H9 (cell line): ENCODE results near the gene CRP. TPM values are rescaled to one million over a fixed set of nuclear protein-coding genes. Genes with fewer than 3 reads are reported as not detected.

Experiments
- DNase-seq: peaks from one replicate; pipeline ENCODE4 v3.0.0-alpha.2; 2017
- H2AFZ ChIP-seq: one replicate; pipeline ENCODE4 v1.6.1; 2013; ENCODE audit warnings: mild to moderate bottlenecking, low read length, control low read depth, moderate library complexity
- H2AK5ac ChIP-seq: 2 replicates; pipeline ENCODE4 v1.6.1; 2013; ENCODE audit warnings: low read length, control low read depth, mixed read lengths; ENCODE audit not compliant: insufficient read length
- H2BK120ac ChIP-seq: one replicate; pipeline ENCODE4 v1.6.1; 2013; ENCODE audit warnings: low read depth, mild to moderate bottlenecking, low read length, control low read depth, inconsistent platforms; ENCODE audit not compliant: poor library complexity, severe bottlenecking
- H2BK12ac ChIP-seq: 2 replicates; pipeline ENCODE4 v1.6.1; 2013; ENCODE audit warnings: low read length, control low read depth, mixed read lengths, low read depth; ENCODE audit not compliant: insufficient read length
- H2BK15ac ChIP-seq: 2 replicates; pipeline ENCODE4 v1.6.1; 2013; ENCODE audit warnings: low read depth, low read length, control low read depth
- H2BK20ac ChIP-seq: one replicate; pipeline ENCODE4 v1.6.1; 2013; ENCODE audit warnings: low read depth, mild to moderate bottlenecking, low read length, control low read depth, inconsistent platforms; ENCODE audit not compliant: poor library complexity, severe bottlenecking
- H2BK5ac ChIP-seq: 2 replicates; pipeline ENCODE4 v1.6.1; 2013; ENCODE audit warnings: low read length, control low read depth, mixed read lengths; ENCODE audit not compliant: insufficient read length
- H3K14ac ChIP-seq: 2 replicates; pipeline ENCODE4 v1.6.1; 2013; ENCODE audit warnings: low read length, control low read depth; ENCODE audit not compliant: insufficient read depth
- H3K18ac ChIP-seq: 2 replicates; pipeline ENCODE4 v1.6.1; 2013; ENCODE audit warnings: low read depth, mild to moderate bottlenecking, mixed read lengths, low read length, control low read depth; ENCODE audit not compliant: insufficient read length
- H3K23ac ChIP-seq: 2 replicates; pipeline ENCODE4 v1.6.1; 2013; ENCODE audit warnings: low read length, control low read depth, mixed read lengths, low read depth; ENCODE audit not compliant: insufficient read length
- H3K23me2 ChIP-seq: 2 replicates; pipeline ENCODE4 v1.6.1; 2013; ENCODE audit warnings: low read depth, mild to moderate bottlenecking, mixed read lengths, low read length, control low read depth; ENCODE audit not compliant: insufficient read length, poor library complexity, severe bottlenecking
- H3K27ac ChIP-seq: 2 replicates; pipeline ENCODE4 v1.5.1; 2013; ENCODE audit warnings: low read length, control low read depth, mixed read lengths, low read depth; ENCODE audit not compliant: insufficient read length
- H3K27me3 ChIP-seq: 2 replicates; pipeline ENCODE4 v1.6.1; 2013; ENCODE audit warnings: low read length, control low read depth, inconsistent platforms; ENCODE audit not compliant: insufficient read depth
- H3K4ac ChIP-seq: 2 replicates; pipeline ENCODE4 v1.6.1; 2013; ENCODE audit warnings: low read depth, mild to moderate bottlenecking, control low read depth, inconsistent platforms, low read length, moderate library complexity
- H3K4me1 ChIP-seq: 2 replicates; pipeline ENCODE4 v1.6.1; 2013; ENCODE audit warnings: low read length, control low read depth, inconsistent platforms; ENCODE audit not compliant: insufficient read depth
- H3K4me2 ChIP-seq: 2 replicates; pipeline ENCODE4 v1.6.1; 2013; ENCODE audit warnings: low read length, control low read depth, mixed read lengths; ENCODE audit not compliant: insufficient read length, insufficient read depth
- H3K56ac ChIP-seq: 2 replicates; pipeline ENCODE4 v1.6.1; 2013; ENCODE audit warnings: low read depth, mild to moderate bottlenecking, mixed read lengths, low read length, control low read depth; ENCODE audit not compliant: insufficient read length
- H3K79me1 ChIP-seq: 2 replicates; pipeline ENCODE4 v1.6.1; 2013; ENCODE audit warnings: low read depth, mild to moderate bottlenecking, moderate library complexity, low read length, control low read depth, inconsistent platforms; ENCODE audit not compliant: insufficient read depth, poor library complexity, severe bottlenecking
- H3K79me2 ChIP-seq: 2 replicates; pipeline ENCODE4 v1.6.1; 2013; ENCODE audit warnings: low read length, control low read depth, inconsistent platforms; ENCODE audit not compliant: insufficient read depth
- H3K9ac ChIP-seq: 2 replicates; pipeline ENCODE4 v1.6.1; 2013; ENCODE audit warnings: low read length, control low read depth, mixed read lengths; ENCODE audit not compliant: insufficient read length; ENCODE audit errors: extremely low read depth
- H3K9me3 ChIP-seq: one replicate; pipeline ENCODE4 v1.6.1; 2013; ENCODE audit warnings: low read depth, low read length, inconsistent platforms; ENCODE audit not compliant: control insufficient read depth
- H3T11ph ChIP-seq: one replicate; pipeline ENCODE4 v1.6.1; 2013; ENCODE audit warnings: mild to moderate bottlenecking, low read length, control low read depth, inconsistent platforms
- H4K20me1 ChIP-seq: one replicate; pipeline ENCODE4 v1.6.1; 2013; ENCODE audit not compliant: control insufficient read depth, insufficient read length, insufficient read depth
- H4K5ac ChIP-seq: 2 replicates; pipeline ENCODE4 v1.6.1; 2013; ENCODE audit warnings: low read depth, mild to moderate bottlenecking, mixed read lengths, low read length, control low read depth; ENCODE audit not compliant: insufficient read length
- H4K8ac ChIP-seq: replicated peaks from 2 replicates; pipeline ENCODE4 v1.6.1; 2013; ENCODE audit warnings: low read length, control low read depth, mixed read lengths, low read depth; ENCODE audit not compliant: insufficient read length
- H4K91ac ChIP-seq: 2 replicates; pipeline ENCODE4 v1.6.1; 2013; ENCODE audit warnings: low read depth, mild to moderate bottlenecking, moderate library complexity, mixed read lengths, low read length, control low read depth; ENCODE audit not compliant: insufficient read length
- H3K27ac Mint-ChIP-seq, 3 experiments: 2 replicates in 2 of 3; 3 replicates in 1 of 3; pipeline ENCODE4 v1.8.0; 2020 to 2021; ENCODE audit warnings: mixed read lengths in 3 of 3, mild to moderate bottlenecking in 1 of 3, moderate library complexity in 1 of 3
- H3K27me3 Mint-ChIP-seq: 2 replicates; pipeline ENCODE4 v1.8.0; 2021; ENCODE audit warnings: low read depth, mild to moderate bottlenecking, moderate library complexity, mixed read lengths
- H3K36me3 Mint-ChIP-seq, 3 experiments: 2 replicates in 2 of 3; 3 replicates in 1 of 3; pipeline ENCODE4 v1.8.0; 2020 to 2021; ENCODE audit warnings: low read depth in 3 of 3, mixed read lengths in 3 of 3; ENCODE audit not compliant: insufficient read depth in 1 of 3
- H3K4me1 Mint-ChIP-seq, 2 experiments: 2 replicates each; pipeline ENCODE4 v1.8.0; 2020; ENCODE audit warnings: mixed read lengths in 2 of 2
- H3K4me3 Mint-ChIP-seq, 2 experiments: 2 replicates in 1 of 2; 3 replicates in 1 of 2; pipeline ENCODE4 v1.8.0; 2020 to 2021; ENCODE audit warnings: mild to moderate bottlenecking in 2 of 2, mixed read lengths in 2 of 2, moderate library complexity in 1 of 2
- H3K9me3 Mint-ChIP-seq, 2 experiments: 2 replicates in 1 of 2; 3 replicates in 1 of 2; pipeline ENCODE4 v1.8.0; 2020; ENCODE audit warnings: mild to moderate bottlenecking in 2 of 2, mixed read lengths in 2 of 2, moderate library complexity in 1 of 2
- CTCF ChIP-seq: fragments of 200-600 bp; sonication (generic); conservative IDR thresholded peaks from 3 replicates; pipeline ENCODE4 v1.8.0; 2021; ENCODE audit warnings: antibody characterized with exemption, mild to moderate bottlenecking
- WGBS: extraction: QIAGEN DNeasy Blood & Tissue Kit; methylation state at CpG from one replicate; pipeline ENCODE4 v1.1.7; 2013; ENCODE audit warnings: missing lambda C conversion rate, low lambda C conversion rate, mixed read lengths; ENCODE audit not compliant: insufficient read length; ENCODE audit errors: extremely low coverage; 5-methylcytosine and 5-hydroxymethylcytosine counted together
- total RNA-seq: library from RNA; stranded (reverse); gene quantifications from 2 replicates; pipeline ENCODE4 v1.2.1, GENCODE V29; 2021

The CRP gene
- total RNA-seq, 1 experiment from 2014 or later, result not detected

- Histone ChIP-seq H3K4me1 (no peaks in the 10 kb centered on the region), H3K18ac (no peak overlapping the region), H3K23me2 (no peaks in the 10 kb centered on the region), H2BK5ac (no peak overlapping the region), H4K8ac (no peak overlapping the region), H3K27me3 (no peaks in the 10 kb centered on the region), H4K20me1 (no peaks in the 10 kb centered on the region), H2BK120ac (no peak overlapping the region), H2BK20ac (no peak overlapping the region), H3K27ac (no peak overlapping the region), H2AK5ac (no peak overlapping the region), H3T11ph (no peak overlapping the region), H3K9me3 (no peaks in the 10 kb centered on the region), H3K4me2 (no peak overlapping the region), H3K14ac (no peak overlapping the region), H3K23ac (no peak overlapping the region), H2BK12ac (no peak overlapping the region), H4K91ac (no peak overlapping the region), H3K9ac (no peak overlapping the region), H3K79me1 (no peaks in the 10 kb centered on the region), H2AFZ (no peak overlapping the region), H4K5ac (no peak overlapping the region), H2BK15ac (no peak overlapping the region), H3K4ac (no peak overlapping the region), H3K56ac (no peak overlapping the region), H3K79me2 (no peaks in the 10 kb centered on the region)
- Mint-ChIP-seq H3K27me3 (no peaks in the 10 kb centered on the region; the same call in 1 of the 2 replicates), H3K27ac (peak overlapping the region in 1 of 3 experiments; percentile 76; a peak in 1 of 7 replicates), H3K9me3 (peaks cover 0 to 6% of the 10 kb centered on the region in 2 experiments; a peak in 2 of 5 replicates), H3K36me3 (peaks cover 0 to 12% (median 1%) of the 10 kb centered on the region in 3 experiments; a peak in 2 of 7 replicates), H3K4me3 (no peak overlapping the region), H3K4me1 (peaks cover 0 to 8% of the 10 kb centered on the region in 2 experiments; a peak in 1 of 4 replicates)
- TF ChIP-seq CTCF, result no peak
- no peak for DNase-seq
- no CpG with 5 or more reads among the region's 1 CpG for WGBS
Measured at GRCh38 chr1:159669338-159669737, 45.1 kb downstream of the CRP start.
